AG08395 (cell line): ENCODE data around the gene ZNF813.
A peak's percentile ranks its signal among the peaks of the same experiment; 100 is the strongest.
"Not testable (repeated sequence)": the region's sequence is repeated elsewhere in the genome, so short reads cannot be mapped to it uniquely, and the experiment has no call there.

Experiments
- DNase-seq: peaks from one replicate; pipeline ENCODE4 v3.0.0; 2012; ENCODE audit warnings: mixed read lengths, low spot score

The ZNF813 gene

DNA sequence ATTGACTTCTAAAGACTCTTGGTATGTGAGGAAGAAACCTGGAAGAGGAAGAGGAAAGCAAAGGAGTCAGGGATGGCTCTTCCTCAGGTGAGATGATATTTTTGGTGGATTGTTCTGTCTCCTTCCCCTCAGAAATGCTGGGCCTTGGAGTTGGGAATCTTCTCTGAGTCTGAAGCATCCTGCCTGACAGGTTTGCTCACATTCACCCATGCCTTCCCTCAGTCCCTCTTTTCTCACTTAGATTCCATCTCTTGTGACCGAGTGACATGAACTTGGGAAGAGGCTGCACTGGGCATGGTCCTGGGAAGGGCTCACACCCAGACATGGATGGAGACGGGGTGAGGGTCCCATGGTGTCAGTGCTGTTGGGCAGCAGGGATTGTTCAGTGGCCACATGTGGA is 16.2 kb downstream of the ZNF813 start:
- DNase-seq, result not testable (repeated sequence)

DNA sequence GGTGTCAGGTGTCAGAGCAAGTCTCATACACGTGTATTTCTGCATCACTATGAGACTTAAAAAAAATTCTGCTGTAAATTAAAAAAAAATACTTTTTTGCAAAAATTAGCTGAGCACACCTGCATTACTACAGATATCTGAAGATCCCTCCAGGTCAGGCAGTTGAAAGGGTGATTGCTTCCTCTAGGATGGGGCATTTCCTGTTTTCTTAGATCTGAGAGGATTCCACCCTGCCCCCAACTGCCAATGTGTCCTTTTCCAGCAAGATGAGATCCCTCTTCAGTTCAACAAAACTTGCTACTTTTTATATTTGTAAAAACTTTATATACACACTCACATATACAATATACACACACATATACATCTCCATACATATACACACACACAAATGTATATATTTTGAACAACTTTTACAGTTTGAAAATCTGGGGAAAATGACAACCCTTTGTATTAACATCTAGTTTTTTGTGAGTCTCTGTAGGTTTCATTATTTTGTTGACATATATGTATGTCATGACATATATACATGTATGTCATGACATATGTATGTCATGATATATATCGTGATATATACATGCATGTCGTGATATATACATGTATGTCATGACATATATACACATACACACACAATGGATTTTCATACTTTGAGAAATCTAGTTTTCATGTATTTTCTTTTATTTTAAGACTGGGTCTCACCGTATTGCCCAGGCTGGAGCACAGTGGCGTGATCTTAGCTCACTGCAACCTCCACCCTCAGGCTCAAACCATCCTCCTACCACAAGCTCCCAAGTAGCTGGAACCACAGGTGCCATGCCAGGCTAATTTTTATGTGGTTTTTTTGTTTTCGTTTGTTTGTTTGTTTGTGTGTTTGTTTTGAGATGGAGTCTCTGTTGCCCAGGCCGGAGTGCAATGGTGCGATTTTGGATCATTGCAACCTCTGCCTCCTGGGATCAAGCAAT is 17.8 kb downstream of the ZNF813 start:
- DNase-seq, result no peak

DNA sequence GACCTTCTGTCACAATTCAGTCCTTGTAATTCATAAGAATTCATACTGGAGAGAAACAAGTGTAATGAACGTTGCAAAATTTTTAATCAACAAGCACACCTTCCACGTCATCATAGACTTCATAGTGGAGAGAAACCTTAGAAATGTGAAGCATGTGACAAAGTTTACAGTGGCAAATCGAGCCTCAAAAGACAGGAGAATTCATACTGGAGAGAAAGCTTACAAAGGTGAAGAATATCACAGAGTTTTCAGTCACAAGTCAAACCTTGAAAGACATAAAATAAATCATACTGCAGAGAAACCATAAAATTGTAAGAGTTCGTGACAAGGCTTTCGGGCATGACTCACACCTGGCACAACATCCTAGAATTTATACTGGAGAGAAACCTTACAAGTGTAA is 24.6 kb downstream of the ZNF813 start:
- no peak for DNase-seq

DNA sequence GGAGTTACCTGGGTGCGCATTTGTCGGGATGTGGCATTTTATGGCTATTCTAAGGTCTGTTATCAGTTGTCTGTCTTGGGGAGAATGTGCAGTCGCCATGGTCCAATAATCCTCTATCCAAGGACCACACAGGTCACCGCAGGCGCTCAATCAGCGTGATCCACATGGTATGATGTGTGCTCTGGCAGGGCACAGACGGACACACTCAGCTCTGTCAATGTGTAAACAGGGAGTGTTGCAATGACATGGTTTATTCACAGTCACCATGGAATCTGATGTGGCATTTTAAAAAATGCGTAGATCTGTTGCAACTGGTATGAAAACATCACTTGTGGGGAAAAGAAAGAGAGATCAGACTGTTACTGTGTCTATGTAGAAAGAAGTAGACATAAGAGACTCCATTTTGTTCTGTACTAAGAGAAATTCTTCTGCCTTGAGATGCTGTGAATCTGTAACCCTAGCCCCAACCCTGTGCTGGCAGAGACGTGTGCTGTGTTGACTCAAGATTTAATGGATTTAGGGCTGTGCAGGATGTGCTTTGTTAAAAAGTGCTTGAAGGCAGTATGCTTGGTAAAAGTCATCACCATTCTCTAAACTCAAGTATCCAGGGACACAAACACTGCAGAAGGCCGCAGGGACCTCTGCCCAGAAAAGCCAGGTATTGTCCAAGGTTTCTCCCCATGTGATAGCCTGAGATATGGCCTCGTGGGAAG is 29.9 kb downstream of the ZNF813 start:
- DNase-seq, result not testable (repeated sequence)

DNA sequence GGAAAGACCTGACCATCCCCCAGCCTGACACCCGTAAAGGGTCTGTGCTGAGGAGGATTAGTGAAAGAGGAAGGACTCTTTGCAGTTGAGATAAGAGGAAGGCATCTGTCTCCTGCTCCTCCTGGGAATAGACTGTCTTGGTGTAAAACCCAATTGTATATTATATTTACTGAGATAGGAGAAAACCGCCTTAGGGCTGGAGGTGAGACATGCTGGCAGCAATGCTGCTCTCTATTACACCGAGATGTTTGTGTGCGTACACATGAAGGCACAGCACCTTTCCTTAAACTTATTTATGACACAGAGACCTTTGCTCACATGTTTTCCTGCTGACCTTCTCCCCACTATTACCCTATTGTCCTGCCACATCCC is 30.5 kb downstream of the ZNF813 start:
- not testable (repeated sequence) for DNase-seq

DNA sequence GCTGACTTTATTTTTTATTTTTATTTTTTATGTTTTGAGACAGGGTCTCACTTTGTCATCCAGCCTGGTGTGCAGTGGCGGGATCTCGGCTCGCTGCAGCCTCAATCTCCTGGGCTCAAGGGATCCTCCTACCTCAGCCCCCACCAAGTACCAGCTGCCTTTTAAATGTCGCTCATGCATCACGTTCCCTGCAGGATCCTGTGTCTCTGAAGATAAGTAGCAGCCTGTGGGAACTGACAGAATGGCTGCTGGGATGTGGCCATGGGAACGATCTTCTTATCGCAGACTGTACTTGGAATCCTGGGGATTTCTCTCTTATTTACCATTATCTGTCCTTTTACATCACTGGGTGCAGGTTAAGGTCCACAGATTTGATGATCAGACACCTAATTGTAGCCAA is 35.6 kb downstream of the ZNF813 start:
- not testable (repeated sequence) for DNase-seq

DNA sequence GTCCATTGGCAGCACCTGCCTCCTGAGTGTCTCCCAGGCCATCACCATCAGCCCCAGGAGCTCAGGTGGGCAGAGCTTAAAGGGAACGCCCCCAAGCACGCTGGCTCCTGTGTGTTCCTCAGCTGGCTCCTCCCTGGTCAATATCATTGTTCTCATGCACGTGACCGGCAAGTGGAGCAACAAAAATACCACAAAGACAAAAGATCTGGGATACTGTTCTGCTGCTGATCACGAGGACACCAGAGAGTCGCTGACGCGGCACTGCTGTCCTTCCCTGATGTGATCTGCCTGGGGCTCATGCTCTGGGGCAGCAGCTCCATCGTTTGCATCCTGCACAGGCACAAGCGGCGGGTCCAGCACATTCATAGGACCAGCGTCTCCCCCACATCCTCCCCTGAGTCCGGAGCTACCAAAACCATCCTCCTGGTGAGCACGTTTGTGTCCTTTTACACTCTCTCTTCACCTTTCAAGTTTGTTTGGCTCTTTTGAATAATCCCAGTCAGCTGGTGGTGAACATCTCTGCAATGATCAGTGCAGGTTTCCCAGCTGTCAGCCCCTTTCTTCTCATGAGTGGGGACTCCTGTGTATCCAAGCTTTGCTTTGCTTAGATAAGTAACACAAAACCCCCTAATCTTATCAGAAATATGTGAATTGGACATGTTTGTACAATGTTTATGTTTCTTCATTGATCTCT is 36.3 kb downstream of the ZNF813 start:
- not testable (repeated sequence) for DNase-seq

DNA sequence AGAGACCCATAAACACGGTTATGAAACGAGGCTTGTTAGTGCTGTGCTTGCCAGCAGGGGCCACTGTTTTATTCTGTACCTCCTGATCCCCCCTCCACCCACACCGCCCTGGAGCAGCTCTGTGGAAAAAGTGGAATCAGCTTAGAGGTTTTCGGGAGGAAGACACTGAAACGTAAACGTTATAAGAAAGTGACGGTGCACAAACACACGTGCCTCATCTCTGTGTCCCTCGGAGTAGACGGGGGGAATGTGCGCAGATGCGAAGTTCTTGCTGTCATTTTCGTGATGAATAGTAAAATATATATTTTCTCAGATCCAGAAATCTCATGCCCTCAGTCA is 36.8 kb downstream of the ZNF813 start:
- not testable (repeated sequence) for DNase-seq

DNA sequence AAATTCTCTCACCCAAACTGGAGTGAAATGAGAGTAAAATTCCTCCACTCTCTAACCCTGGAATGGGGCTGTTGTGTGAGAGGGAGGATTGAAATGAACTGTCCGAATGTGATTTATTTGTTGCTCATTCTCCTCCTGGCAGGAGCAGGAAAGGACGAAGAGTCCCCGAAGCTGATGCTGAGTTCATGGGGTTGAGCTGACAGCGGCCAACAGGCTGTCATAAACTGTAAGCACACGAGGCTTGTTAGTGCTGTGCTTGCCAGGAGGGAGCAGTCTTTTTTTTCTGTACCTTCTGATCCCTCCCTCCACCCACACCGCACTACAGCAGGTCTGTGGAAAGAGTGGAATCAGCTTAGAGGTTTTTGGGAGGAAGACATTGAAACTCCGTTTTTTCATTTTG is 37.4 kb downstream of the ZNF813 start:
- DNase-seq, result no peak

DNA sequence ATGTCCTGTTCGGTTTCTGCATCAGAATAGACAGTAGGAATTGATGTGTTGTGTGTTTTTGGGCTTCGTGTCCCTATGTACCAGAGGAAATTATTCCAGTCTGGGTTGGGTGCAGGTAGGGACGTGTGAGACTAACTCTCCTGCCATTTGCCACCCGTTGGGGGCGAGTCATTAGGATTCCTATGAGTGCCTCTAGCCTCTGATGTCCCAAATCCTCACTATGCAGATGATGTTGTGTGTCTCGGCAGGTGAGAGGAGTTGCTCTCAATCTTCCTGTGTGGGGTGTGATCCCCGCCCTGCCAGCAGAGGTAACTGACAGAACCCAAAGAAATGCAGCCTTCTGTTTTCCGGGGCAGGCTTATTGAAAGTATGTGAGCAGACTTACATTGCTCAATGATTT is 39.2 kb downstream of the ZNF813 start:
- no peak for DNase-seq

DNA sequence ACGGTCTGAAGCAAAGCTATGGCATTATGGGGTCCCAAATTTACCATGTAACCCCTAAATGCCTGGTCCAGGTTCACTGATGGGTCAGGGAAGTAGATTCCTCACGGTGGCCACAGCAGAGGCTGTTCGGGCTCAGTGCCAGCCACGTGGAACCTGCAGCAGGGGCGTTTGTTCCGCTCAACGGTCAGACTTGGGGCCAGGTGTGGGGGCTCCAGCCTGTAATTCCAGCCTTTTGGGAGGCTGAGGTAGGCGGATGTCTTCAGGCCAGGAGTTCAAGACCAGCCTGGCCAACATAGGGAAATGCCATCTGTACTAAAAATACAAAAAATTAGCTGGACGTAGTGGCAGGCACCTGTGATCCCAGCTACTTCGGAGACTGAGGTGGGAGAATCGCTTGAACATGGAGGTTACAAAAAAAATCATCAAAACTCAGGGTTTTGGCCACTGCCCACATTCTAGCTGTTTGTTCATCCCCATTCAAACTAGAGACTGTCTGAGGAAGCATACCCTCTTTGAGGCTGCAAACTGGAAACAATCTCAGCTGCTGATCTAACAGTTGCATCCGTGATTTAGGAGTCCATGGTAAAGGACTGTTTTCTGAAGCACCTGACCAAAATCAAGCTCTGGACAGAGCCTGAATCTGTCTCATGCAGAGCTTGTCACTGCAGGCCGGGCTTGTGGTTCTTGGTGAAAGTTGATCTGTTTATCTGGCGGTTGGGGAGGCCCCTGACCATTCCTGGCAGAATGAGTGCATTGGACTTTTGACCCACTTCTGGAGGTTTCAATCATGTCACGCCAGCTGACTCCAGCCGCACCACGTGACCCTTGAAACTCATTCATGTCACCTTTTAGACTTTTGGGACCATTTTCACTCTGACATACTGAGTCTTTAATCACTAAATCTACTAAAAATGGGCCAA is 40.2 kb downstream of the ZNF813 start:
- DNase-seq, result no peak

DNA sequence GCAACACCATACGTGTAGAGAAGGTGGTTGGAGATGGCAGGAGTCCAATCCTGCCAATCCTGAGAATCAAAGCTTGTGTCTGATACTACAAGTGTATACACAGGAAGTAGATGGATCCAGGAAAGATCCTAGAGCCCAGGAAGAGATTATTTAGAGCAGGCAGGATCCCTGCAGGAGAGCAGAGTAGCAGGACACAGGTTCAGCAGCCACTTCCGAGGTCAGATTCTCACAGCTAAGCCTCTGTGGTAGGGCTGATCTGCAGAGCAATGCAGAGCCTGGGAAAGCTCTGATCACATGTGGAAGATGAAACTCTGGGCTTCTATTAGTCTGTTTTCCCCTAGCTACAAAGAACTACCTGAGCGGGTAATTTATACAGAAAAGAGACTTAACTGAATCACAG is 41.9 kb downstream of the ZNF813 start:
- no peak for DNase-seq

DNA sequence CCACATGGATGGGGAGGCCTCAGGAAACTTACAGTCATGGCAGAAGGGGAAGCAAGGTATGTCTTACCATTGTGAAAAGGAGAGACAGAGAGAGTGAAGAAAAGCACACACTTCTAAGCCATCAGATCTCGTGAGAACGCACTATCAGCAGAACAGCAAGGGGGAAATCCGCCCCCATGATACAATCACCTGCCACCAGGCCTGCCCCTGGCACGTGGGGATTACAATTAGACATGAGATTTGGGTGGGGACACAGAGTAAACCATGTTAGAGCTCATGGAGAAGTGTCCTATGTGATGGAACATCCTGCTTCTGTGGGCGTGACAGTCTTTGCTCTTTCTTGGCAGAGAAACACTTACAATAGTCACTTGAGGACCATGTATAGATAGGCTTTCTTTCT is 42.3 kb downstream of the ZNF813 start:
- no peak for DNase-seq

DNA sequence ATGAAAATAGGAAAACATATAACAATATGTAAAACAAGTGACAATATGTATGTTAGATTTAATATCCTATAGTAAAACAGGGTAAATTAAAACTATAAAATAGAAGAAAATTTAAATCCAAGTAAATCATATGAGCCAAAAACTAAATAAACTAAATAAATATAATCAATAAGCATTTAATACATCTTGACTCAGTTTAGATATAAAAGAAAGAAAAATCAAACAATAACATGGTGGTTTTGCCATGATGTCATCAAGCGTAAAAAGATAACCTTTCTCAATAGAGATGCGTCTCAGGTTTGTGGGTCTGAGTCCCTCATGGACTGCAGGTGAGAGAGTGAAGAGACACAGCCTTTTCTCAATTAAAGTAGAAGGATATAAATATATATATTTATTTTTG is 43.8 kb downstream of the ZNF813 start:
- DNase-seq, result no peak

DNA sequence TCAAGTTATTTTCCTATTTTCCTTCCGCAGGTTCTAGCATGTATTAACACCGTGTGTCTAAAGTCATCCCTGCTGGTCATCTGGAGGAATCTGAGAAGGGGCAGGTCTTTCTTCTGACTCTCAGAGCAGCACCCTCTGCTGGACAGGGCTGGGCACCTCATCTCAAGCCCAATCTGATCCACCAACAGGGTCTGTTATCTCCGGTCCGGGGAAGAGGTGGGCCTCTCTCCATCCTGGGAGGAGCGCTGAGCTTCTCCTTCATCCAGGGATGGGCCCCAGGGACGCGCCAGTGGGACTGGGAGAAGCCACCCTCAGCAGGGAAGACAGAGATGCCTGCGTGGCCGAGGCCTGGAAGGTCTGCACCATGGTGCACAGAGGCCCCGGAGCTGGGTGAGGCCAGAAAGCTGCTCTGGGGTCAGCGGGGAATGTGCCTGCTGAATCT is 44.4 kb downstream of the ZNF813 start:
- DNase-seq, result peak; percentile 76

DNA sequence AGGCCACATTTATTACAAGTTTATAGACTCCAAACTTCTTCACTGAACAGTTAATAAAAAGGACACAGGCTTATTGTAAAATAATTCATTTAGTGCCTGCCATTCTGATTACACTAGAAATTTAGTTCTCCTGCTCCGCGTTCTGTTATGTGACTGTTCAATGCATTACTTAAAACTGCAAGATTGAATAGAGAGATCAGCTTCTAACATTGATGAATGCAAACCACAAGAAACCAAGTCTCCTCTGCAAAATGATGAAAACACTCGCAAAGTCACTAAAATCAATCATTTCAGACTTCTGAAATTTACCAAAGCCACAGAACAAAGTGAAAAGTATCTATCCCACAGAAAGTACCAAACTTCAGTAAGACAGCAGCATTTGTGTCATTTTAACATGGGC is 47.5 kb downstream of the ZNF813 start:
- DNase-seq, result not testable (repeated sequence)

DNA sequence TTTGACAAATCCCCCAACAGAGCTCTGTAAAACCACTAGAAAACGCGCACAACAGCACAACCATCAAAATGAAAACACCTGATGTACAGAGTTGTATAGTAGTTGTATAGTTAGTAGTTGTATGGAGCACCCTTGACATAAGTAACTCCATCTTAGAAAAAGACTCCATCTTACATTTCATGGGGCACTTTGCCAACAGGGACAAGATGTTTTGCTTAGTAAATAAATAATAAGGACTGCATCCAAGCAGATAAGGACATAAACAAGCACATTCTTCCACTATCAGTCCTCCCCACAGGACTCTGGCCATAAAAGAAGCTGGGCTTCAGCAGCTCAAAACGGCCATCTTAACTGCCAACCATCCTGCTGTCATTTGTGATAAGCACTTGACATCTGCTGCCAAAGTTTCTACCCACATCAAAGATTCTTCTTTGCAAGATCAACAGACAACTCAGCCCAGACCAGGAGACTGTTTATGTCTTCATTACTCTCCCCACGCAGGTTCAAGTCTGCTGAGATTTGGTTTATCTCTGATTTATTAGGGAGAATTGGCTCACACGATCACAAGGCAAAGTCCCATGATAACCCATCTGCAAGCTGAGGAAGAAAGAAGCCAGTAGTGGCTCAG is 49.7 kb downstream of the ZNF813 start:
- DNase-seq, result no peak

DNA sequence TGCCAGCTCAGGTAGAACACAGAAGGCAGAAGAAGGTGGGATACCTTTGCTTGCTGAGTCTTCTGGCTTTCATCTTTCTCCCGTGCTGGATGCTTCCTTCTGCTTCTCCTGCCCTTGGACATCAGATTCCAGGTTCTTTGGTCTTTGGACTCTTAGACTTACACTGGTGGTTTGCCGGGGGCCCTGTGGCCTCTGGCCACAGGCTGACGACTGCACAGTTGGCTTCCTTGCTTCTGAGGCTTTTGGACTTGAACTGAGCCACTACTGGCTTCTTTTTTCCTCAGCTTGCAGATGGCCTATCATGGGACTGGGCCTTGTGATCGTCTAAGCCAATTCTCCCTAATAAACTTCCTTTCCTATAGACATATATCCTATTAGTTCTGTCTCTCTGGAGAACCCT is 50.6 kb downstream of the ZNF813 start:
- no peak for DNase-seq

DNA sequence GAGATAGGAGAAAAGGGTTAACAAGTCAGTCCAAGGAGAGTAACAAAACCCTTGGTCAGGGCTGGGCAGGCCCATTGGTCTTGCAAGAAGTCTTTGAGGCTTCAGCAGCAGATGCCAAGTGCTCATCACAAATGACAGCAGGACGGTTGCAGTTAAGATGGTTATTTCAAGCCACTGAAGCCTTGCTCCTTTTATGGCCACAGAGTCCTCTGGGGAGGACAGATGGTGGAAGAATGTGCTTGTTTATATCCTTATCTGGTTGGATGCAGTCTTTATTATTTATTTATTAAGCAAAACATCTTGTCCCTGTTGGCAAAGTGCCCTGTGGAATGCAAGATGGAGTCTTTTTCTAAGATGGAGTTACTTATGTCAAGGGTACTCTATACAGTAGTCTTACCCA is 51.2 kb downstream of the ZNF813 start:
- no peak for DNase-seq

DNA sequence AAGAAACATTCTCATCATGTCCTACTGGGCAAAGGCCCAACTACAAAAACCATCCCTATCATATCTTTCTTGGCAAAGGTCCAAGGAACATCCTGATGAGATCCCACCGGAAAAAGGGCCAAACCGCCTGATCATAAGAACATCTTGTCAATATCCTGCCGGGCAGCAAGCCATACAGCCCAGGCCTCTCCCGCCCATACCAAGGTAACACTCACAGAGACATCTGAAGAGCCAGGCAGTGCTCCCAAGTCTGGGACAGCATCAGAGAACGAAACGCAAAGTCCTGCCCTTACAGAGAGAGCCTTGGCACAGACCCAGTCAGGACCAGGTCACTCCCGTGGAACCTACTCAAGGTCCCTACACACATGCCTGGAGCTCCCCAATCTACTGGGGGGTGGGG is 51.9 kb downstream of the ZNF813 start:
- DNase-seq, result no peak

DNA sequence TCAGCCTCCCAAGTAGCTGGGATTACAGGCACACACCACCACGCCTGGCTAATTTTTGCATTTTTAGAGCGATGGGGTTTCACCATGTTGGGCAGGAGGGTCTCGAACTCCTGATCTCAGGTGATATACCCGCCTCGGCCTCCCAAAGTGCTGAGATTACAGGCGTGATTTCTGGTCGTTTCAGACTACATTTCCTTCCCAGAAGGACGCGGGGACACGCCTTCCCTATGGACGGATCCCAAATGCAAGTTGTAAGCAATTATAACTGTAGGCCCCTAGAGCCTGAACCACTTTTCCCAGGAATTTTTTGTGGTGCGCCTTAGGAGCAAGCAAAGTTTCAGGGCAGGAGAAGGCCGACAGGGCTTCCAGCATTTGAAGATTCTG is 52.6 kb downstream of the ZNF813 start:
- DNase-seq, result no peak
